Skin epidermis (tissue), 12 donors: Measurements from ENCODE around the gene KRTAP10-7.
A peak's percentile ranks its signal among the peaks of the same experiment; 100 is the strongest.
"Not testable (repeated sequence)": the region's sequence is repeated elsewhere in the genome, so short reads cannot be mapped to it uniquely, and the experiment has no call there.

Experiments
- H3K27ac ChIP-seq, 21 experiments: fragments of 200-600 bp; sonication (generic) in 11 of 21; one replicate each; pipeline ENCODE4 v1.5.0; 2020; ENCODE audit warnings: mild to moderate bottlenecking in 3 of 21, inconsistent platforms in 2 of 21, moderate library complexity in 2 of 21
- H3K4me3 ChIP-seq, 7 experiments: fragments of 200-600 bp; sonication (generic) in 2 of 7; one replicate each; pipeline ENCODE4 v1.5.0; 2020; ENCODE audit warnings: inconsistent platforms in 2 of 7, mild to moderate bottlenecking in 2 of 7, moderate library complexity in 1 of 7

KRTAP10-7 gene, protein sequence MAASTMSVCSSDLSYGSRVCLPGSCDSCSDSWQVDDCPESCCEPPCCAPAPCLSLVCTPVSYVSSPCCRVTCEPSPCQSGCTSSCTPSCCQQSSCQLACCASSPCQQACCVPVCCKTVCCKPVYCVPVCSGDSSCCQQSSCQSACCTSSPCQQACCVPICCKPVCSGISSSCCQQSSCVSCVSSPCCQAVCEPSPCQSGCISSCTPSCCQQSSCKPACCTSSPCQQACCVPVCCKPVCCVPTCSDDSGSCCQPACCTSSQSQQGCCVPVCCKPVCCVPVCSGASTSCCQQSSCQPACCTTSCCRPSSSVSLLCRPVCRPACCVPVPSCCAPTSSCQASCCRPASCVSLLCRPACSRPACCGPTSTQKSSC

DNA sequence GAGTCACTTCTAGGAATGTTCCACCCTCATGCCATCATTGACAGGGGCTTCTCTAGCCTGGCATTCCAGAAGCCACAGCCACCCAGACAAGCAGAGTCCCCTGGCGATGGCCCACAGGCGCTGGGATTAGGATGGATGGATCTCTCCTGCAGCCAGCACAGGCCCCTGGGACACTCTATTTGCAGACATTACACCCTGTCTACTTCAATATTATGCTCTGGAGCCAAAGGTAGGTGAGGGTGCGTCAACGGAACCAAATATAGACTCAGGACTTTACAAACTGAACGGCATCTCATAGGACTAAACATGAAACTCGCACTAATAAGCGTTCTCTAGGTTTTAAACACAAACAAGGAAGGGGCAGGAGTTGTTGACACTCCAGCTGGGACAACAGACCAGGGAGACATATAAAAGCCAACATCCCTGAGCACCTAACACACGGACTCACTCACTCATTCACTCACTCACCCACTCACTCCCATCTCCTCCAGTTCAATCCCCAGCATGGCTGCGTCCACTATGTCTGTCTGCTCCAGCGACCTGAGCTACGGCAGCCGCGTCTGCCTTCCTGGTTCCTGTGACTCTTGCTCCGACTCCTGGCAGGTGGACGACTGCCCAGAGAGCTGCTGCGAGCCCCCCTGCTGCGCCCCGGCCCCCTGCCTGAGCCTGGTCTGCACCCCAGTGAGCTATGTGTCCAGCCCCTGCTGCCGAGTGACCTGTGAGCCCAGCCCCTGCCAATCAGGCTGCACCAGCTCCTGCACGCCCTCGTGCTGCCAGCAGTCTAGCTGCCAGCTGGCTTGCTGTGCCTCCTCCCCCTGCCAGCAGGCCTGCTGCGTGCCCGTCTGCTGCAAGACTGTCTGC lies at the start of gene KRTAP10-7:
Gene KRTAP10-7 (plus strand): TSS at position 480 of the 861 bp plus-strand sequence. CDS start 25 bp downstream, at position 505.
- not testable (repeated sequence) for H3K27ac ChIP-seq, H3K4me3 ChIP-seq

DNA sequence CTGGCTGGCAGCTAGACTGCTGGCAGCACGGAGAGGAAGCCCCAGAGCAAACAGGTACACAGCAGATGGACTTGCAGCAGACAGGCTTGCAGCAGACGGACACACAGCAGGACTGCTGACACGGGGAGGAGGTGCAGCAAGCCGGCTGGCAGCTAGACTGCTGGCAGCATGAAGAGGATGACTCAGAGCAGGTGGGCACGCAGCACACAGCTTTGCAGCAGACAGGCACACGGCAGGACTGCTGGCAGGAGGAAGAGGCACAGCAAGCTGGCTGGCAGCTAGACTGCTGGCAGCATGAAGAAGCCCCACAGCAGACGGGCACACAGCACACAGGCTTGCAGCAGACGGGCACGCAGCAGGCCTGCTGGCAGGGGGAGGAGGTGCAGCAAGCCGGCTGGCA lies 49.6 kb upstream of the KRTAP10-7 start:
- H3K4me3 ChIP-seq: no peak overlapping the region
- H3K27ac ChIP-seq: no peak overlapping the region

DNA sequence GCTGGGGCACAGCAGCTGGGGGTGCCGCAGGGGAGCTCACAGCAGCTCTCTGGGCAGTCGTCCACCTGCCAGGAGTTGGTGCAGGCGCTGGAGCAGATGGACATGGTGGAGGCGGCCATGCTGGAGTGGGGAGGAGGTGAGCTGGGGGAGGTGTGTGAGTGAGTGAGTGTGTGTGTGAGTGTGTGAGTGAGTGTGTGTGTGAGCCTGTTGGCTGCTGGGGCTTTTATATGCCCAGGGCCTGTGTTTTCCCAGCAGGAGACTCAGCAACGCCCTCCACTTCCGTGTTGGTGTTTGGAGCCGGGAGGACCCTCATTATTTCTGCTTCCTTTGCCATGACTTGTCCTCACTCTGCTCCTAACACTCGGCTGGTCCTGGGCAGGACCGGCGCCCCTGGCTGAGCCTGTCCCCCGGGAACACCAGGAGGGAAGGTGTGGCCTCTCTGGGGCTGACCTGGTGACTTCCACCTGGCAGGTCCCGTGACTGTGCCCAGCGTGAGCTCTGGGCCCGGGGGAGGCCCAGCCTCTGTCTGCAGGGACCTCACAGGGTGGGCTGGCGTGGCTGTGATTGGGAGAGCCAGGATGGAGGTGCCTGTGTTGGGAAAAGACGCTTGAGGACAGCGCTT lies 48.9 kb upstream of the KRTAP10-7 start, which contains the start of gene KRTAP10-2:
Gene KRTAP10-2 (minus strand): TSS at position 166 of the 622 bp plus-strand sequence. CDS start 47 bp downstream, at position 119.
- no peak within 1 kb of the TSS for H3K4me3 ChIP-seq
- no peak within 1 kb of the TSS for H3K27ac ChIP-seq

DNA sequence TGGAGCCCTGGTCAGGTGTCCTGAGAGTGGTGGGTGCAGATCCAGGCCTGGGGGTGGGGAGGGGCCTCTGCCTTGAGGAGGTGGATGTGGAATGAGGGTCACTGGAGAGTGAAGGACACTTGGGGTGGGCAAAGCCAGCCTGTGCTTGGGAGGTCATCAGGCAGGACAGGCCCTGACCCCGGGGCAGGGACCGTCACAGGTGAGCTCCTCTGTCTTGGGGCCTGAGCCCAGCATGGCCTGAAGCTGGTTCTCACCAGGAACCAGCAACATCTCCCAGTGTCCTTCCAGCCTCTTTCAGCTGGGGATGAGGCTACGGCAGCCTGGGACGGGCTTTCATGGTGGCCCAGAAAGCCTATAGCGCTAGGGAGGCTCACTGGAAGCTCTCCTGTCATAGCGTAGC lies 48.3 kb upstream of the KRTAP10-7 start:
- H3K4me3 ChIP-seq: no peak overlapping the region

DNA sequence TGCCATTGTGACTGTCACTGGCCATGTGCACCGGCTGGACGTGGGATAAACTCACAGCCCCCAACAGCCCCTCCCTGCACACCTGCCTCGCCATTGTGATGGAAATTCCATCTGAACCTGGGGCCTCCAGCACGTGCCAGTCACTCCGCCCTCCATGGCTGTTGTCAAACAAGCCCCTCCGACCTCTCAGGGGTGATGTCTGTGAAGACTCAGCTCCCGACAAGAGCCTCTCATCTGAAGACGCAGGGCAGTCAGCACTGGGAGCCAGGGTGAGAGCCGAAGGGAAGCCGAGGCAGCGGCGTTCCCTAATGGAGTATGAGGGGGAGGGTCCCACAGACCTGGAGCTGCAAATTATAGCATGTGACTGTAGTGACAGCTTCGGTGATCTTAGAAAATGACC lies 47.7 kb upstream of the KRTAP10-7 start:
- Histone ChIP-seq H3K27ac (no peak overlapping the region), H3K4me3 (no peak overlapping the region)

More for the DNA sequence above, 48.3 kb upstream of the KRTAP10-7 start:
- no peak overlapping the region for H3K27ac ChIP-seq

DNA sequence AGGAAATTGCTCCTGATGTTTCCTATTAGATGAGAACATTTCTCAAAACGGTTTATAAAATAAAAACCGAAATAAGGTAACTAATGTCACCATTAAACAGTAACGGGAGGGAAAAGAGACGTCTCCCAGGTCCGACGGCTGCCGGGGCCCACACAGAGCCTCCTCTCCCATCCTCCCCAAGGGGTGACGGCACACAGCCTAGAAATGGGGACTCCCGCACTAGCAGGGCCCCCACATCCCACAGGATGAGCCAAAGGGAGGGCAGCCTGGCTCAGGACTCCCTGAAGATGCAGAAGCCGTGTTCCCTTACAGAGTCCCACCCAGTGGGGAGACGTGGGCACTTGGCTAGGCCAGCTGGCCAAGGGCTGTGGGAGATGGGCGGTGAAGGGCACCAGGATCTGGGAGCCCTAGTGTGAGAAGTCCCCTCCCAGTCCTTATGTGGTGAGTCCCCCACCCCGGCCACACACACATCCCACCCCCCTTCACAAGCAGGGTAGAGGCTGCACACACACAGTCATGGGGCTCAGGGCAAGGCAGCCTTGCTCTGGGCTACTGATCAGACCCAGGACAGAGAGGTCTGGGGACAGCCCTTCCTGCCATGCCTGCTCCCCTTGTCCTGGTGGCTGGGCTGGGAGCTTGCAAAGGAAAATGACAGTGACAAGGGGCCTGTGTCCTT lies 45.1 kb upstream of the KRTAP10-7 start:
- H3K4me3 ChIP-seq: no peak overlapping the region
- no peak overlapping the region for H3K27ac ChIP-seq

DNA sequence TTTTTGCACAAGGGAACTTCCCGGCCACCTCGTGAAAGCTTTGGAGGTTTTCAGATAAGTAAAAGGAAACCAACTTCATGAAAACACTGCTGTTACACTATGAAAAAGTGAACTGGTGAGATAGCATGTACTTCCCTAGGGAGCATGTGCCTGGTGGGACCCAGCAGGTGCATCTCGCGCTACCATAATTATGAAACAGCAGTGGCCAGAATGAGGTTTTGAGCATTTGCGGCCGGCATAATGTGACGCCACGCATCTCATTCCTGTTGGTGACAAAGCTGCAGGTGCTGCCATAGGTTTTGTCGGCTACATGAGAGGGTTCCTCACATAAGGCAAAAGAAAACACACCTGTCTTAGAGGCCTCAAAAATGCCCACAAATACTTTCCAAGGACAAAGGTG lies 43.5 kb upstream of the KRTAP10-7 start:
- H3K4me3 ChIP-seq: no peak overlapping the region
- H3K27ac ChIP-seq: no peak overlapping the region

DNA sequence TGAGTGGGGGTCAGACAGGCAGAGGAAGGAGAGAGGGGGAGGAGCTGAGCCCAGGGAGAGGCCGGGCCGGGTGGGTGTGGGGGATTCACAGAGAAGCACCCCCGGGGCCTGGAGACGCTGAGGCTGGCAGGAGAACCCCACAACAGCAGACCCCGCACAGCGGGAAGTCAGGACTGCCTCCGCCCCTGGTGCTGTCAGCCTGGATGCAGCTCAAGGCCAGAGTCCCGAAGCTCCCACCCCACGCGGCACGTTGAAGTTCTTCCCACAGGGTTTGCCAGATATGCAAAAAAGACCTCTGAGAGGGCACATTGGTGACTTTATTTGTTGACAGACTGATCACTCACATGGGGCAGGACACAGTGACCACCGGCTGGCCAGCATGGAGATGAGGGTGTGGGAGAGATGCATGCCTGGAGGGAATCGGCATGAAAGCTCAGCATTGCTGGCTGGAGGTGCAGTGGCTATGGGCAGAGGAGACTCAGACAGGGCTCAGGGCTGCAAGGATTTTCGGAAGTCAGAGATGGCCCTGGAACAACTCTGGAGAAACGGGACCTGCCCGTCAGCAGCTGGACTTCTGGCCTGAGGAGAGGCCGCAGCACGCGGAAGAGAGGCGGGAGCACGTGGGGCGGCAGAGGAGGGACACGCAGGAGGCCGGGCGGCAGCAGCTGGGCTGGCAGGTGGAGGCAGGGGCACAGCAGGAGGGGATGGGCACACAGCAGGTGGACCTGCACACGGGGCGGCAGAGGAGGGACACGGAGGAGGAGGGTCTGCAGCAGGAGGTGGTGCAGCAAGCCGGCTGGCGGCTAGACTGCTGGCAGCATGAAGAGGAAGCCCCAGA lies 42.7 kb upstream of the KRTAP10-7 start:
- Histone ChIP-seq H3K4me3 (no peak overlapping the region), H3K27ac (no peak overlapping the region)

DNA sequence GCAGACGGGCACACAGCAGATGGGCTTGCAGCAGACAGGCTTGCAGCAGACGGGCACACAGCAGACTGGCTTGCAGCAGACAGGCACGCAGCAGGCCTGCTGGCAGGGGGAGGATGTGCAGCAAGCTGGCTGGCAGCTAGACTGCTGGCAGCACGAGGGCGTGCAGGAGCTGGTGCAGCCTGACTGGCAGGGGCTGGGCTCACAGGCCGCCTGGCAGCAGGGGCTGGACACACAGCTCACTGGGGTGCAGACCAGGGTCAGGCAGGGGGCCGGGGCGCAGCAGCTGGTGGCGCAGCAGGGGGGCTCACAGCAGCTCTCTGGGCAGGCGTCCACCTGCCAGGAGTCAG lies 42.1 kb upstream of the KRTAP10-7 start:
- H3K27ac ChIP-seq, H3K4me3 ChIP-seq: not testable (repeated sequence)

DNA sequence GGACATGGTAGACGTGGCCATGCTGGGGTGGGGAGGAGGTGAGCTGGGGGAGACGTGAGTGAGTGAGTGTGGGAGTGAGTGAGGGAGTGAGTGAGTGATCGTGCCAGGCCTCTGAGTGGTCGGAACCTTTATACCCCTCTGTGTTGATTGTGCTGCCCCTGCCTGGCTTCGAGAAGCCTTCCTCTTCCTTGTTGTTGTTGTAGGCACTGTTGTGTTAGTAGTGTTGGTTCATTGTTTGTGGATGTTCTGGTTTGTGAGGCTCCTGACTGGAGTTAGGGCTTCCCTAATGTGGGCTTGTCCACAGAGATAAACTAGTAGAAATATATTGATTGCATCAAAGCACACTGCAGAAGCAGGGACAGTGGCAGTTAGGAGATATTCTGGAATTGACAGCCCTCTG lies 41.7 kb upstream of the KRTAP10-7 start, which contains the start of gene KRTAP10-3:
Gene KRTAP10-3 (minus strand): TSS at position 101 of the 400 bp plus-strand sequence. CDS start 80 bp downstream, at position 21.
- no peak within 1 kb of the TSS for H3K27ac ChIP-seq
- H3K4me3 ChIP-seq: no peak within 1 kb of the TSS

DNA sequence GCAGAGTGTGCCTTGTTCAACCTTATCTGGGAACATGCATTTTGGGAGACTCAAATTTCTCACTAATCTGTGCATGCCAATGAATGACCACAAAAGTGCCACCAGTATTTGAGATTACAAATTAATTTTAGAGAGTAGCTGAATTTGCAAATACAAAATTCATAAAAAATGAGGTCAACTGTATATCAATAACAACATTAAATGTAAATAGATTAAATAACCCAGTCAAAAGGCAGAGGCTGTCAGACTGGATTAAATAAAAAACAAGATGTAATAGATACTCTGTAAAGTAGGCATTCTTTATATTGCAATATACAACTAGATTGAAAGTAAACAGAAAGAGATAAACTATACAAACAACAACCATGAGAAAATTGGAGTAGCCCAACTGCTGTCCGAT lies 36.3 kb upstream of the KRTAP10-7 start:
- H3K4me3 ChIP-seq: no peak overlapping the region
- H3K27ac ChIP-seq: peak overlapping the region in 1 of 21 experiments; percentile 59

DNA sequence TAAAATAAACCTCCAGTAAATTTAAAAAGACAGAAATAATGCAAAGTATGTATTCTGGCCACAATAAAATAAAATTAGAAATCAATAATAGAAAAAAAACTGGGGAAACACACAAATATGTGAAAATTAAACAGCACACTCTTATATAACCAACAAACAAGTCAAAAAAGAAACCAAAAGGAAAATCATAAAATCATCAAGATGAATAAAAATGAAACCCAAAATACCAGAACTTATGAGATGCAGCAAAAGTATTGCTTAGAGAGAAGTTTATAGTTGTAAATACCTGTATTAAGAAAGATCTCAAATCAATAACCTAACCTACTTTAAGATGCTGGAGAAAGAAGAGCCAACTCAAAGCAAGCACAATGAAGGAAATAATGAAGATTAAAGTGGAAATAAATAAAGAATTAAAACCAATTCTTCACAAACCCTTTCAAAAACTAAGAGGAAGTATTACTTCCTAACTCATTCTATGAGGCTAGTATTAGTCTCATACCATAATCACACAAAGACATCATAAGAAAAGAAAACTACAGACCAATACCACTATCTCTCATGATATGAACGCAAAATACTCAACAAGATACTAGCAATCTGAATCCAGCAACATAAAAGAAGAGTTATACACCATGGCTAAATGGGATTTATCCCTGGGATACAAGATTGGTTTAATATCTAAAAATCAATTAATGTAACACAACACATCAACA lies 35.4 kb upstream of the KRTAP10-7 start:
- Histone ChIP-seq H3K27ac (peak overlapping the region in 2 of 21 experiments; percentile 6 to 59), H3K4me3 (no peak overlapping the region)

DNA sequence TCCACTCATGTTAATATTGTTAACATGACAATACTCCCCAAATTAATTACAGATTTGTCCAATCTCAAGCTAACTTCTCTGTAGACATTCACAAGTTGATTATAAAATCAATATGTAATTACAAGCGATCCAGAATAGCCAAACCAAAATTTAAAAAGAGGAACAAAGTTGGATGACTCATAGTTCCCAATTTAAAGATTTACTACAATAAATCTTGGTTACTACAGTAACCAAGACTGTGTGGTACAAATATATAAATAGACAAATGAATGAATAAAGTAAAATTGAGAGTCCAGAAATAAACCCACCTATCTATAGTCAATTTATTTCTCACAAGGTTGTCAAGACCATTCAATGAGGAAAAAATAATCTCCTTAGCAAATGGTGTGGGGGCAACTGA lies 34.0 kb upstream of the KRTAP10-7 start:
- no peak overlapping the region for H3K27ac ChIP-seq
- no peak overlapping the region for H3K4me3 ChIP-seq

DNA sequence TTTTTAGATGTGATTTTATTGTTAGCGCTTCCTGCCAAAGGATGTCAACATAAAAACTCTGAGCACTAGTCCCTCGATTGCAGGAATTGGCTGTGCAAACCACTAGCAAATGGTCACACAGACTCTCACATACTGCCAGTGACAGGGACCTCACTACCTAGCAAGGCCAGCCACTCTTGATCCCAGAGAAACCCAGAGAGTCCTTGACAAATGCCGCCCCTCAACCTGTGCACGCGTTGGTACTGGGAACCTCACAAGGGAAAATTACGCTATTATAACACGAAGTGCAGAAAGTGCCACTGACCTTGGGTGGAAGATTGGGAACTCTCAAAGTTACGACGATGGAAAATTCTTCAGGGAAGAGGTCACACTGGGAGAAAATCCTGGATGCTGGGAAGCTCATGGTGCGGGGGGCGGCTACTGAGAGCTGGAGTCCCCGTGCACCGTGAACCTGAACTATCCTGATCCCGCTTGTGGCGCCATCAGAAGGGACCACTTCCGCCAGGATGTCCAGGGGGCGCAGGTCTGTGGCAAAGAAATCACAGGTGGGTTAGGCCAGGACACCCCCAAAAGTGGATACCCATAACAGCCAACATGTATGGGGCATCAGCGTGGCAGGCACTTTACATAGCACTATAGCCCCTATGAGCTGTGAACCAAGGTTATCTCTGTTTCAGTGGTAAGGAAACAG lies 32.8 kb upstream of the KRTAP10-7 start:
- H3K4me3 ChIP-seq: no peak overlapping the region
- no peak overlapping the region for H3K27ac ChIP-seq

DNA sequence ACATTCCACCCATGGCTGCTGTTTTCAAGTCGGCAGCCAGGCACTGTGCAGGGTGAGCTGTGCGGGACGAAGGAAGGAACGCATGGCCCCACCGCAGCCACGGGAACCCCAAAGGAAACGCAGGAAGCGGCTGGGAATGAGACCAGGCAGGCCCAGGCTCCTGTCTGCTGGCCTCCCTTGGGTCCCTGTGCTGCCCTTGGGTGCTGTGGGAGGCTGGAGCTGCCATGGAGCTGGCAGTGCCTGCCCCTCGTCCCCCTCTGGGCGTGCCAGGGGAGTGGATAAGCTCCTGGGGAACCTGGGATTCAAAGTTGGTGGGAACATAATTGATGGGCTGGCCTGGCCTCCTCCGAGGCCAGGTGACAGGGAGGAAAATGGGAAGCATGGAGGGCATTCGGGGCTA lies 32.1 kb upstream of the KRTAP10-7 start:
- Histone ChIP-seq H3K4me3 (no peak overlapping the region), H3K27ac (no peak overlapping the region)

DNA sequence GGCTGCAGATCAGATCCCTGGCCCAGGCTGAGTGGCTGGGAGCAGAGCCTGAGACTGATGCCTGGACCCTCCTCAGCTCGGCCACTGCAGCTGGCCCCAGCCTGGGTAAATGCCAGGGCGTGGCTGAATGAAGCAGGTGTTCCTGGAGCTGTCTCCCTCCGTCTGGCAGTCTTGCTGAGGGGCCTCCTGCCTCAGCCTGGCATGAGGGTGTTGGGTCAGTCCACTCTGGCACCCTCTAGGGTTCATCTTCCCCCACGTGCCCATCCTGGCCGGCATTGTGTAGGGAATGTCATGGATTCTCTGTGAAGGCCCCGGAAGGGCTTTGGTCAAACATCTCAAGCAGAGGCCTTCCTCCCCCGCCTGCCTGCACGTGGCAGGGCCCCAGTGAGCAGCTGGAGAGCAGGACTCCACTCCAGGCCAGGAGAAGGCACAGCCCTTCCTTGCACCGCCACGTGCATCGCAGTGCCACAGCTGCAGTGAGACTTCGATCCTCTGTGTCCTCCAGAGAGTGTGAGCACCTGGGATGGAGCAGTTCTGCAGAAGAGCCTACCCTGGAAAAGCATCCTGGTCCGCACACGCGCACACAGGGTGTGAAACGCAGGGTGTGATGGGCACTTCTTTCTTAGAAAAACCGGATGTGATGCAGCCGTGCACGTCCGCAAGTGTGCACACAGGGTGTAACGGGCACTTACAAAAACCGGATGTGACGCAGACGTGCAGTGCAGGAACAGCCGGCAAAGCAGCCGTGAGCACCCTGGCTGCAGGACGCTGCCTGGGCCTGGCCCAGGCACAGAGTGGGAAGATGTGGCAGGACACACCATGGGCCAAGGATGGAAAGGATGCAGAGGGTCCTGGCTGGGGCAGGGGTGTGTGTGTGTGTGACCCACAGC lies 31.5 kb upstream of the KRTAP10-7 start:
- Histone ChIP-seq H3K27ac (no peak overlapping the region), H3K4me3 (no peak overlapping the region)
